Activated naive CD8-positive, alpha-beta T cell treated with anti-CD3 and anti-CD28 coated beads, Interleukin-2, amount 50 U/mL, for 24 hours (primary cell): Measurements from ENCODE around the gene MACROD2.
"Not testable (repeated sequence)": the region's sequence is repeated elsewhere in the genome, so short reads cannot be mapped to it uniquely, and the experiment has no call there.

ENCODE experiments used
- ATAC-seq: fragments of 150-1000 bp; cut with Tn5 transposase; one replicate; pipeline ENCODE4 v1.10.0; 2021
- DNase-seq: peaks from one replicate; pipeline ENCODE4 v3.0.0; 2021
- H3K27ac Mint-ChIP-seq: one replicate; pipeline ENCODE4 v1.8.0; 2021; ENCODE audit warnings: mild to moderate bottlenecking, mixed read lengths
- H3K27me3 Mint-ChIP-seq: one replicate; pipeline ENCODE4 v1.8.0; 2021; ENCODE audit warnings: mixed read lengths
- H3K36me3 Mint-ChIP-seq: one replicate; pipeline ENCODE4 v1.8.0; 2021; ENCODE audit warnings: low read depth, mixed read lengths
- H3K4me1 Mint-ChIP-seq: one replicate; pipeline ENCODE4 v1.8.0; 2021; ENCODE audit warnings: mixed read lengths
- H3K4me3 Mint-ChIP-seq: one replicate; pipeline ENCODE4 v1.8.0; 2021; ENCODE audit warnings: mild to moderate bottlenecking, moderate library complexity, mixed read lengths
- H3K9me3 Mint-ChIP-seq: one replicate; pipeline ENCODE4 v1.8.0; 2021; ENCODE audit warnings: mixed read lengths

Gene MACROD2

DNA sequence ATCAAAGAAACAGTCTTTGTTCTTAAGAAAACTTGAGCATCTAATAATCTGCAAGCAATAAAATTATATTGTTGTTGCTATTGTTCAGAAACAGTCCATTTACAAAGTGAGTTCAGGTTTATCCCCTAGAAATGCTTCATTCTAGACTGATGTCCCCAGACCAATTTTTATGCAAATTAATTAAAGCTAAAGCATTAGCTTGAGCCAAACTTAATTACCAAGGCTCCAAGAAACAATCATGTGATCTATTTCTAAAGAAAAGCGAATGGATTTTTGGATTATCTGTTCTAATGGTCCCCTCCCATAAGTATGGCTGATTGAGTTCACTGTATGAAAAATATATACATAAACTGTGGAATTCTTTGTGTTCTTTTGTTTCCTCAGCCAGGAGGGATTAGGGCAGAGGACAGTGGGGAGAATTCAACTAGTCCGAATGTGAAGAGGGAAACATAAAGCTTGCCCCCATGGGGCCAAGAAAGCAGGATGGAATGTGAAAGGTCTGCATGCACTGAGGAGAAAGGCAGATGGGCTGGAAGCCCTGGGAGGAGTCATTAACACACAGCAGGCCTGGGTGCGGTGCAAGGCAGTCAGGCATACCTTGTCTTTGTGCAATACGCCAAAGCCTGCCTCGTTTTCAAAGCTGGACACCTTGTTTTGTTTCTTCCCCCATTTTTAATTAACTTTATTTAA lies 1980.9 kb downstream of the MACROD2 start:
- Mint-ChIP-seq H3K9me3 (peaks cover 12% of the 10 kb centered on the region), H3K4me3 (no peak overlapping the region), H3K27me3 (no peaks in the 10 kb centered on the region), H3K27ac (no peak overlapping the region), H3K4me1 (no peaks in the 10 kb centered on the region), H3K36me3 (peaks cover 4% of the 10 kb centered on the region)
- ATAC-seq (no peak), DNase-seq (no peak)

GRCh38 chr20:15977026-15977425 lies 1981.7 kb downstream of the MACROD2 start:
- Mint-ChIP-seq H3K27ac (no peak overlapping the region), H3K4me3 (no peak overlapping the region), H3K27me3 (no peaks in the 10 kb centered on the region), H3K4me1 (no peaks in the 10 kb centered on the region), H3K36me3 (peaks cover 3% of the 10 kb centered on the region), H3K9me3 (peaks cover 4% of the 10 kb centered on the region)
- ATAC-seq, result no peak
- DNase-seq, result no peak

DNA sequence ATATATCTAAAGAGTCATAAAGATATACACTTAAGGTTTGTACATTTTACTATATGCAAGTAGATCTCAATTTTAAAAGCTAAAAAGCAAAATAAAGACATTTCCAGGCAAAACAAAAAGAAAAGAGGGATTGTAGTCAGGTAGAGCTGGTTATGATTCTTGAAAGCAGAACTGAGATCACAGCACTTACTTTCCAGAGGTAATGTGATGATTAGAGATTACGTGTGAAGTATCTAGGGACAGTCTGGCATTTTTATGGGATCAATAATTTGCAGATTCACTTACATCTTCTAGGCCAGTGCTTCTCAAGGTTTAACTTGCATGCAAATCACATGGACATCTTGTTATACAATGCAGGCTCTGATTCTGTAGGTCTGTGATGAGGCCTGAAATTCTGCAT lies 1982.4 kb downstream of the MACROD2 start:
- H3K4me1 Mint-ChIP-seq, result no peaks in the 10 kb centered on the region
- H3K4me3 Mint-ChIP-seq, result no peak overlapping the region
- H3K27ac Mint-ChIP-seq, result no peak overlapping the region
- no peak for DNase-seq
- no peak for ATAC-seq
- no peaks in the 10 kb centered on the region for H3K9me3 Mint-ChIP-seq
- no peaks in the 10 kb centered on the region for H3K36me3 Mint-ChIP-seq
- H3K27me3 Mint-ChIP-seq, result no peaks in the 10 kb centered on the region

DNA sequence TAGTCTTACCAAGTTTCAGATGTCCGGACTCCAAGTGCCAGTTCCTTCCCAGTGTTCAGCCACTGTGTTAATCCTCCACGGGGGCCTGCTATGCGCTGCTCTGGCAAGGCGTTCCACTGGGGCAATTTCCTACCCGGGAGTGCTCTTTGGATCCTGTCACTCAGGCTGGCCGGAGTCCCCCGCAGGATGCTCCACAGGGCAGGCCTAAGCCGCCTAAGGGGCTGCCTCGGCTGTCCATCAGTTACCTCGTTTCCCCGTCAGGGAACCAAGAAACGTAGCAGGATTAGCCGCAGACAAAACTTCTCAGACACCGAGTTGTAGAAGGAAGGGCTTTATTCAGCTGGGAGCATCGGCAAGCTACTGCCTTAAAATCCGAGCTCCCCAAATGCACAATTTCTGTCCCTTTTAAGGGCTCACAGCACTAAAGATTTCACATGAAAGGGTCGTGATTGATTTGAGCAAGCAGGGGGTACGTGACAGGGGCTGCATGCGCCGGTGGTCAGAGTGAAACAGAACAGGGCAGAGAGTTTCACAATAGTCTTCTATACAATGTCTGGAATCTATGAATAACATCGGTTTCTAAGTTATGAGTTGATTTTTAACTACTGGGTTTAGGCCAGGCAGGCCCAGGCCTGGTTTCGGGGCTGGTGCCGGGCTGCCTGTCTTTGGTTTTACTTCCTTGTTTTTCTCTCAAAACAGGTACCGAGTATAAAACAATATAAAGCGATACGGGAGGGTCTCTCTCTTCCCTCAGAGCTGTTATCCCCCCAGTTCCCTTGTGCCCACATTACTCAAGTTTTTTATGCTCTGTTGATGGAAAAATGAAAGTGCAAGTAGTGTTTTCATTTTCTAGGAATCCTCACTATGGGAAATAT lies 1990.4 kb downstream of the MACROD2 start:
- ATAC-seq, H3K27me3 Mint-ChIP-seq, H3K4me1 Mint-ChIP-seq, DNase-seq, H3K9me3 Mint-ChIP-seq, H3K36me3 Mint-ChIP-seq: not testable (repeated sequence)
- Mint-ChIP-seq H3K27ac (peak overlapping the region; percentile 34), H3K4me3 (peak overlapping the region; percentile 6)

DNA sequence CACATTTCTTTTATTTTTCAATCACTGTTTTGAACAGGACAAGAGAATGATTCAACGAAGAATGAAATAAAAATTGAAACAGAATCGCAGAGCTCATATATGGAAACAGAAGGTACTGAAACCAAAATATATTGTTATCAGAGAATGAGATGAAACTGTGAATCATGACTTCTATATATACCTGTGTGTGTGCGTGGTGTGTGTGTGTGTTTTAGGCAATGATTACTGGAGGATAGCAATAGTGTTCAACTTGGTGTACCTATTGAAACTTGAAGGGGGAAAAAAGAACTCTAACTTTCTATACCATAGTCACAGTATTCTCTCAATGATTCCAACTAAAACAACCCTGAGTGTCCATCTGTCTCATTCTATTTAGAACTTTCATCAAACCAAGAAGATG lies 1991.4 kb downstream of the MACROD2 start:
- no peak overlapping the region for H3K4me3 Mint-ChIP-seq
- no peak for DNase-seq
- H3K9me3 Mint-ChIP-seq, result no peaks in the 10 kb centered on the region
- H3K27me3 Mint-ChIP-seq, result no peaks in the 10 kb centered on the region
- no peak for ATAC-seq
- H3K4me1 Mint-ChIP-seq, result peaks cover 3% of the 10 kb centered on the region
- peaks cover 1% of the 10 kb centered on the region for H3K36me3 Mint-ChIP-seq
- H3K27ac Mint-ChIP-seq, result no peak overlapping the region

DNA sequence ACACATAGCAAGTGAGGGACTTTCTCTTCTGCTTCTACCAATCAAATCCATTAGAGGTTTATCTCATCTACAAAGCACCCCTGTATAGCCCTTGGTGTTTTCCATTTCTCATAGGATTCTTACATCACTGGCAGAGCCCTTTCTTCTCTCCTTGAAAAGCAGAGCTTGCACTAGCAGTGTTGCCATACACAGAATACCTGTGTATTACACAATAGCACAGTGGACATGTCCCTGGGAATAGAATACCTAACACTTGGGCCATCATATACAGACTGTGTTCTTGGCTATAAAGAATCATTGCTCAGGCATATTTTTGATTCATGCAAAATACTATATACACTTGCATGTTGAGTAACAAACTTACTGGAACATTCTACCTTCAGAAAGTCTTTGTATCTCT lies 1996.0 kb downstream of the MACROD2 start:
- Mint-ChIP-seq H3K27me3 (no peaks in the 10 kb centered on the region), H3K4me1 (no peaks in the 10 kb centered on the region), H3K36me3 (peaks cover 1% of the 10 kb centered on the region), H3K4me3 (no peak overlapping the region), H3K27ac (no peak overlapping the region), H3K9me3 (no peaks in the 10 kb centered on the region)
- DNase-seq (no peak), ATAC-seq (no peak)

- Mint-ChIP-seq H3K27me3 (no peaks in the 10 kb centered on the region), H3K4me3 (no peak overlapping the region), H3K4me1 (no peaks in the 10 kb centered on the region), H3K9me3 (peaks cover 9% of the 10 kb centered on the region), H3K27ac (no peak overlapping the region), H3K36me3 (peaks cover 7% of the 10 kb centered on the region)
- DNase-seq, result no peak
- ATAC-seq, result no peak
Measured at GRCh38 chr20:15992564-15992963, 1997.2 kb downstream of the MACROD2 start.

DNA sequence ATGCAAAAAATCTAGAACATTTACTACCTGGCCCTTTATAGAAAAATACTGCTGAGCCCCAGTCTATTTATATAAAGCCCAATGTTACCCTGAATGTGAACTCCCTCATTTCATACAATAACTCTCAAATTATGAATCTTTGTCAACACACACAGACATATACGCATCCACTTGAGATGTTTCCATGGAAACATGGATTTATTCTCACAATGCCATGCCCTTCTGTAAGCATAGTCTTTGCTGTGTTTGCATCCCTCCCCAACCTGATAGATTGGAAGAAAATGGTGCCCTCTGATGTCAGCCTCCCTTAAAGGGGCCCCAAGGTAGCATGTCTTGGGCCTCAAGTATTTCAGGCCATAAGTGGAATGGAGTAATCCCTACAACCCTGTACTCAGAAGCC lies 2004.8 kb downstream of the MACROD2 start:
- Mint-ChIP-seq H3K9me3 (peaks cover 37% of the 10 kb centered on the region), H3K27ac (no peak overlapping the region), H3K4me1 (no peaks in the 10 kb centered on the region), H3K36me3 (peaks cover 9% of the 10 kb centered on the region), H3K4me3 (no peak overlapping the region), H3K27me3 (no peaks in the 10 kb centered on the region)
- ATAC-seq (no peak), DNase-seq (no peak)

DNA sequence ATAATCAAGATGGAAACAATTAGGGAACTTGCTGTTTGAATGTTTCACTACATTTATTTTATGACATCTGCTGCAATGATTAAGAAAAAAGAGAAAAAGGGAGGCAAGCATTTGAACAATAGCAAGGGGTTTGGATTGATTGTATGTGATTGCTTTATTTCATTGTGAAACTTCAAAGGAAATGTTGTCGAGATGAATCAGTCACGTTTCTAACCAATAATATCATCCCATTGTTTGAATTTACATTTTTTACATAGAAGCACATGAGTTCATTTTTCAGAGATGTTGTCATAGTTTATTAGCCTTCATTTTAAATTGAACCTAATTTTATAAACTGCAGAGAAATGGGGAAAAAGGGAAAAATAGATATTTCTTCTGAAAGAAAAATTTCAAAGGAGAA lies 2006.0 kb downstream of the MACROD2 start:
- Mint-ChIP-seq H3K4me3 (no peak overlapping the region), H3K9me3 (peaks cover 37% of the 10 kb centered on the region), H3K36me3 (peaks cover 9% of the 10 kb centered on the region), H3K4me1 (no peaks in the 10 kb centered on the region), H3K27ac (no peak overlapping the region), H3K27me3 (no peaks in the 10 kb centered on the region)
- ATAC-seq, result no peak
- no peak for DNase-seq

- Mint-ChIP-seq H3K36me3 (peaks cover 3% of the 10 kb centered on the region), H3K4me3 (no peak overlapping the region), H3K27me3 (no peaks in the 10 kb centered on the region), H3K9me3 (peaks cover 20% of the 10 kb centered on the region), H3K27ac (no peak overlapping the region), H3K4me1 (no peaks in the 10 kb centered on the region)
- DNase-seq (no peak), ATAC-seq (no peak)
Measured at GRCh38 chr20:16003310-16003709, 2008.0 kb downstream of the MACROD2 start.

- no peaks in the 10 kb centered on the region for H3K4me1 Mint-ChIP-seq
- peaks cover 17% of the 10 kb centered on the region for H3K9me3 Mint-ChIP-seq
- H3K27me3 Mint-ChIP-seq, result no peaks in the 10 kb centered on the region
- H3K36me3 Mint-ChIP-seq, result peaks cover under 1% of the 10 kb centered on the region
- DNase-seq, result no peak
- no peak for ATAC-seq
- H3K27ac Mint-ChIP-seq, result no peak overlapping the region
- H3K4me3 Mint-ChIP-seq, result no peak overlapping the region
Measured at GRCh38 chr20:16004108-16004854, 2009.0 kb downstream of the MACROD2 start.

DNA sequence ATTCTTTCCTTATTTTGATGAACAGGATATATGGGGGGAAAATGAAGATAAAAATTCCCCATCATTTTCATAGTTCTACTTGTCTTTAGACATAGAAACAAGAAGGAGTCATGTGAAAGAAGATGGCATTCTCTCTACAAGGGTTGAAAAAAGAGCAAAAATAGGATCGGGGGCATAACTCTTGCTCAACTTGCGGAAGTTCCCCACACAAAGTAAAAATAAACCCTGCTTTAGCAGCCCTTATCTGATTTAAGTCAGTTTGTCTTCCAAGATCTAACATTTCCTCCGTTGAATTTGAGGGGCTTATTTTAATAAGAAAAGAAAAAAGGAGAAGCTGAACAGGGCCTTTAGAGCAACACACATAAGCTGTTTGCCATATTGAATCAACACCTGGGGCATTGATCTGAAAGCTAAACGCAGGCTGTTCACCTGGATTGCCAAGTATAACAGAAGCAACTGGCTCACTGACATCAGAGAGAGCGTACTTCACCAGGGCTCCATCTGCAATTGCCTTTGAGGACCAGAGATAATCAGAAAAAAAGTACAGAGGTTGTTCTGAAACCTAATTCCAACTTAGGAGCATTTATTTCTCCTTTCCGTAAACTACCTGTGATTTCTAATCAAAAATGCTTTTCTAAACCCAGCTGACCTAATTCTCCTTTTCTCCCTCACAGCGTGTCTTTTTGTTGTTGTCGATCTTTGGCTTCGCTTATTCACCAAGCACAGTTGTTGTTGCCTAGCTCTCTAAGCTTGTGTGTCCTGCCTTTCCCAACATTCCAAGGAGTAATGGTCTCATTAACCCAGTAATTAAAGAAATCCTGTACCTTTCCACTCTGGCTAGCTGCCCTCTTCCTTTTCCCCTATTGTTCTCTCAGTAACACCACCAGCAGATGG lies 2010.0 kb downstream of the MACROD2 start:
- Mint-ChIP-seq H3K4me3 (no peak overlapping the region), H3K9me3 (peaks cover 10% of the 10 kb centered on the region), H3K27ac (no peak overlapping the region), H3K36me3 (no peaks in the 10 kb centered on the region), H3K4me1 (no peaks in the 10 kb centered on the region), H3K27me3 (no peaks in the 10 kb centered on the region)
- ATAC-seq, result no peak
- DNase-seq, result no peak

GRCh38 chr20:16005915-16006493 lies 2010.7 kb downstream of the MACROD2 start:
- no peaks in the 10 kb centered on the region for H3K4me1 Mint-ChIP-seq
- DNase-seq, result no peak
- H3K4me3 Mint-ChIP-seq, result no peak overlapping the region
- no peak overlapping the region for H3K27ac Mint-ChIP-seq
- no peaks in the 10 kb centered on the region for H3K36me3 Mint-ChIP-seq
- H3K27me3 Mint-ChIP-seq, result no peaks in the 10 kb centered on the region
- no peak for ATAC-seq
- H3K9me3 Mint-ChIP-seq, result peaks cover 4% of the 10 kb centered on the region

GRCh38 chr20:16007164-16007563 lies 2011.8 kb downstream of the MACROD2 start:
- Mint-ChIP-seq H3K36me3 (no peaks in the 10 kb centered on the region), H3K27me3 (no peaks in the 10 kb centered on the region), H3K9me3 (no peaks in the 10 kb centered on the region), H3K4me3 (no peak overlapping the region), H3K4me1 (no peaks in the 10 kb centered on the region), H3K27ac (no peak overlapping the region)
- ATAC-seq, result no peak
- DNase-seq, result no peak
